GM19372 (cell line): ENCODE measurements around the gene ADARB2.

Experiments
- ATAC-seq: cut with Tn5 transposase; IDR thresholded peaks from one replicate; pipeline ENCODE4 v1.9.1; 2021; ENCODE audit warnings: mild to moderate bottlenecking, low read depth, moderate library complexity; ENCODE audit not compliant: unreplicated experiment

The ADARB2 gene

DNA sequence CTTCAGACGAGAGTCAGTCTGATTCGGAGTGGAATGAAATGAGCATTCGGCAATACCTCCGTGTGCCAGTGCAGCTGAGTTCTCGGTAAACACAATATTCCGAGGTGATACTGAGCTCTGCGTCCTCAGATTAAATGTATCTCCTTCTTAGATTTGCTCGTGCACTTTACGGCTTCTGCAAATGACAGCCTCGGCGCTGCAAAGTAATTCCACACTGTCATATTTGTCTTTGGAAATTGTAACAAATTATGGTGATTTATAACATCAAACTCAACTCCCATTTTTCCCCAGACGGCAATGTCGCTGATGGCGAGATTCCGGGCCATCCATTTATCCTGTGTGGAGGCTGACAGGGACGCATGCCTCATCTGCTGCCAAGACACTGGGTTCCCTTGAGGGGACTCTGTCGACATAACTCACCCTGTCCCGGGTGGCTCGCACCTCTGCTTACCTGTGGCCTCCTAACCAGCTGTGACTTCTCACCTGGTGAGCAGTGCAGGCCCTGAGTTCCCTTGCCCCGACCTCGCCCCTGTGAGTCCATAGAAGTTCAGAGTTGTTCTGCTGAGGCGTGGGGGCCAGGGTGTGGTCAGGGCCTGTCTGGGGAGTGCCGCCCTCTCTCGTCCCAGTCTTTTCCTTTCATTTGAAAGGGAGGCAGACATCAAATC, 201.9 kb downstream of the ADARB2 start:
- no peak for ATAC-seq

DNA sequence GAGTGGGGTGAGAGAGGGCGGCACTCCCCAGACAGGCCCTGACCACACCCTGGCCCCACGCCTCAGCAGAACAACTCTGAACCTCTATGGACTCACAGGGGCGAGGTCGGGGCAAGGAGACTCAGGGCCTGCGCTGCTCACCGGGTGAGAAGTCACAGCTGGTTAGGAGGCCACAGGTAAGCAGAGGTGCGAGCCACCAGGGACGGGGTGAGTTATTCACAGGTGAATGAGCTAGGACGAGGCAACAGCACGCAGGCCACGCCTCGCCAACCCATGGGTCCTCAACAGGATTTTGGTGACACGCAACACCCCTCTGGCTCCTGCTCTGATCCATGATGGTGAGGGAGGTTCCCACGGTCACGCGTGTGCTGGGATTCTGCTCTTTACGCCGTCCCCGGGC, 202.5 kb downstream of the ADARB2 start:
- no peak for ATAC-seq

DNA sequence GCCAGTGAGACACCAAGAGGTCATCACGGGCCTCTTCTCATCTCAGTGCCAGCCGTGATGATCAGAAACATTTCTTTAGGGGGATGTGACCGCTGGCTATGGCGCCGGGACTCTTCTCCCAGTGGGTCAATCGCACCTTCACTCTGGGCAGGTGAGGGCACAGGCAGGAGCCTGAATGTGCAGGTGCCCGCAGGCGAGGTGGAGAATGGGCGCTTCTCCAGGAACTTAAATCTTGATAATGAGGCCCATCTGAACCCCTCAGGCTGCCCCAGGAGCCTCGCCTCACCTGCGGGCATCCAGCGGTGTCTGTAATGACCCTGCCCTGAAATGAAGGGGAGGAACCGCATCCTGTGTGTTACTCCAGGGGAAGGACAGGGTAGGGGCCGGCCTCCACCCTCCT, 204.7 kb downstream of the ADARB2 start:
- ATAC-seq = no peak

DNA sequence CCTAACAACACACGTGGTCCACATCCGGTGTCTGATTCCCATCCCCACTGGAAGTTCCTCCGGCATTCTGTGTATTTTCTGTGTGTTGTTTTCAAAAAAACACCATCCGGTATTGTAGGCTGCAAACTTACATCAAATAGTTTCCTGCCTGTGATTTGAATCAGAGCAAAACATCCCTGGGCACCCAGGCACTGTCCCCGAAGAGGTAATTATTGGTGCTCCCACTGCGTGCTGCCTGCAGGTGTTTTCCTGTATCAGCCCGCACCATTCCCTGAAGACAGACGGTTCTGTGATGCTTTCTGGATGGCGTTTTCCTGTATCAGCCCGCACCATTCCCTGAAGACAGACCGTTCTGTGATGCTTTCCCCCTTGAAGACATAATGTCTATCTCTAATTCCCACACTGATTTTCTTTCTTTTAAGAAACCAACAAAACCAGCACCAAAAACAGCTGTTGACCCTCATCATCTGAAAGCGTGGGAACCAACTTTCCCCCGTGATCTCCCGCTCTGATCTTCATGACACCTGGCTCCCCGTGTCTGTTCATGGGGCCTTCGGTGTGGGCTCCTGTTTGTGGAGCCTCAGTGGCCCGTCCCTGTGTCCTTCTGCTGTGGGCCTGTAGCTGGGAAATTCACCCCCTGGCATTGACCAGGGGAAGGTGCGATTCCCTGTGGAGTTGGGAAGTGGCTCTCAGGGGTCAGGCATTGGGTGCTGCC, 205.3 kb downstream of the ADARB2 start:
- no peak for ATAC-seq

DNA sequence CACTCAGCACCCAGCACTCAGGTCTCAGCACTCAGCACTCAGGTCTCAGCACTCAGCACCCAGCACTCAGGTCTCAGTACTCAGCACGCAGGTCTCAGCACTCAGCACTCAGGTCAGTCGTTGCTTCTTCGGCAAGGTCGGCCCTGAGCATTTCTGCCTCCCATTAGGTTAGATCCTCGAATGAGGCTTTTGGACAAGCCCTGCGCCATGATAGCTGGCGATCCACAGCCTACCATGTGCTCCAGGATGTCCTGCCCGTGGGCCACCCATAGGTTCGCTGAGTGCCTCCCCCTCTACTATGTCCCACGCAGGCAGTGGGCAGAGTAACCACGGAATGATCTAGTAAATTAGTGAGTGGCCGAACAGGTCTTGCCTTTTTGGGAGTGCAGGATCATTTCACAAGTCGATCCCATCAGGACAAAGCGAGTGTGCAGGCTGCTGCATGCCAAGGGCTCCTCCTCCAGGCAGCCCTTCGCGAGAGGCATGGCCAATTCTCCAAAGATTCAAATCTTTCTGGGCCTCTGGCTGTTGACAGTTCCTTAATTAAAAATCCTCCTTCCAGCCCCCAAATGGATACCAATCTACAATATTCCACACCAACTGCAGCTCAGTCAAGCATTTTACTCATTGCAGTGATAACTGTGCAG, 206.3 kb downstream of the ADARB2 start:
- ATAC-seq = no peak

DNA sequence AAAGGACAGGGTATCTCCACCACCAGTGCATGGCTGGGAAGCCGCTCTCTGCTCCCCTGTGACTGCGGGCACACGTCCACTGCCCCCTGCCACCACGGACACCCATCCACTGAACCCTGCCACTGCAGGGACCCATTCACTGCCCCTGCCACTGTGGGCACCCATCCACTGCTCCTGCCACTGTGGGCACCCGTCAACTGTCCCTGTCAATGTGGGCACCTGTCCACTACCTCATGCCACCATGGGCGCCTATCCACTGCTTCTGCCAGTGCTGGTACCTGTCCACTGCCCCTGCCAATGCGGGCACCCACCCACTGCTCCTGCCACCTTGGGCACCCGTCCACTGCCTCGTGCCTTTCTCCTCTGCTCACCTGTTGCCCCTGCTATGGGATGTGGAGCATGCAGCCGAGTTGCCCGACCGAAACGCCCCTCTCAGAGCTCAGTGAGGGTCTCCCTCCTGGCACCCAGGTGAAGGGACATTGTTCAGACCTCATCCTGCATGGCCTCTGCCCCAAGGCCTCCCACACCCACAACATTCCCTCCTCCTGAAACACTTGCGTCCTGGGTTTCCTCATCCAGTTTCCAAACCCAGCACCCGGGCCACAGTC, 207.4 kb downstream of the ADARB2 start:
- ATAC-seq = no peak

DNA sequence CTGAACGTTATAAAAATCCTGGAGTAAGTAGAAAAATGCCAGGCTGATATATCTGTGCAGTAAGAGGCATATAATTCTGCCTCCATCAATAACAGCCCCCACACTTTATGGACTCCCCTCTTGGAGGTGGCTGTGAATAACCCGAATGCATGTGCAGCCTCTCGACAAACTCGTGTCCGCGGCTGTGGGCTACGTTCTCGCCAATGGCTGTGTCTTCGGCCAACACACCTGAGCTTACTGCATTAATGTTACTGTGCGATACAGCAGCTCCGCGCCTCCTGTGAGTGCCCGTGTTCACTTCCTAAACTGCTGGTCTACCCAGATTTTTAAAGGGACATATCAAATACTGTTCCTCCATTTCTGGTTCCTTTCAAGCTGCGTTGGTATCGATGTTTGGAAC, 209.4 kb downstream of the ADARB2 start:
- no peak for ATAC-seq

DNA sequence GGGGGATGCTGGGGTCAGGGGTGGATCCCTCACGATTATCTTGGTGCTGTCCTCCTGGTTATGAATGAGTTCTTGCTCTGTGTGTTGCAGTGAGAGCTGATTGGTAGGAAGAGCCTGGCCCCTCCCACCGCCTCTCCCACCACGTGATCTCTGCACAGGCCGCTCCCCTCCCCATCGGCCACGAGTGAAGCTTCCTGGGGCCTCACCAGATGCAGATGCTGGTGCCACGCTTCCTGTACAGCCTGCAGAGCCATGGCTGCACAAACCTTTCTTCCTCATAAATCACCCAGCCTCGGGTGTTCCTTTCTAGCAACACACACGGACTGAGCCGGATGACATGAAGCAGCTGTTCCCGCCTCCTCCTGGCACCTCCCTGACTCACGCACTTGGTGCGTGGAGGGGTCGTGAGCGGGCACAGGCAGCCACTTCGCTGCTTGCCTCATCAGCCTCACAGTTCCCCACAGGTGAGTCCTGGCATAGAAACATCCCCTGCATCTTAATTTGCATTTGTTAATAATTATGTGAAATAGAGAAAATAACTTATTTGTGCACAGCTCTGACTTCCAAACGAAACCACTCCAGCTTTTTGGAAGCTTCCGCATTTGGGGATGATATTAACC, 210.8 kb downstream of the ADARB2 start:
- no peak for ATAC-seq

DNA sequence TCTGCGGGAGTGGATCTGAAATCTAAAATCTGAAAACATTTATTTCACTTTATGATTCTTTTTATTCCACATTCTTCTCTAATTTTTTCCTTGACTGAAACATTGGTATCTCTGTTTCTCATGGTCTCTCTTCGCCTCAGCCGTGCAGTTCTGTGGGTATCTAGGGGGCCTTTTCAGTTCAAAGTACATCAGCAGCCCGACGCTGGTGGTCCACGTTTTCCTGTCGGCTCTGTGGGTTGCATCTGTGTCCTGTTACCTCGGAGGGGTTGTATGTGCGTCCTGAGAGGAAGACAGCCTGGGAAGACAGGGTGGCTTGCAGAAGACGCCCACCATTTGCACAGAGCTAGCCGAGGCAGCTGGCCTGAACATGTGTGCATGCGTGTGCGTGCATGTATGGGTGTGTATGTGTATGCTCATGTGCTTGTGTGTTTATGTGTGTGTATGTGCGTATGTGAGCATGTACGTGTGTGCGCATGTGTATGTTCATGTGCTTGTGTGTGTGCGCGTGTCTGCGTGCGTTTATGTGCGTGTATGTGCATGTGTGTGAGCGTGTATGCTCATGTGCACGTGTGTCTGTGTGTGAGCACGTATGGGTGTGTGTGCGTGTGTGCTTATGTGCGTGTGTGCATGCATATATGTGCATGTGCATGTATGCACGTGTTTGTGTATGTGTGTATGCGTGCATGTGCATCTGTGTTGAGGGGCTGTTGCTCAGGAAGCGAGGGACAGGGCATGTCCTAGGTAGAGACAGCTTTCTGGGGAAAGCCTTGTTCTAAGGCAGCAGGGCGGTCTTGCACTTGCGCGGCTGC, 211.8 kb downstream of the ADARB2 start:
- no peak for ATAC-seq

DNA sequence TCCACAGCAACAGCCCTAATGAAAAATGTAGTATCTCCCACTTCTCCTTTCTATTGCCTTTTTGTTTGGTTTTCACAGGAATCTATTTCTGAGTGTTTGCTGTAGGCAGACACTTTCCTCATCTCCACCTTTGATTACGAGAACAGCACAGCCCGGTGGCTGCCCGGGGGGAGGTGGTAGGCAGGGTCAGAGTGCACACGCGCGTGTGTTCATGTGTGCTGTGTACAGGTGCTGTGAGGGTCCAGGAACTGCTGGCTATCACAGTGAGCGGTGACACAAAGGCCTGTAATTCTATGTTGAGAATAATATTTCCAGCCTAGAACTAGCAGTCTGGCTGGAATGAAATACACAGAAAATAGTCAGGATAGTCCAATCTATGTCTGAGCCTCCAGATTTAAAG, 212.8 kb downstream of the ADARB2 start:
- ATAC-seq = no peak

DNA sequence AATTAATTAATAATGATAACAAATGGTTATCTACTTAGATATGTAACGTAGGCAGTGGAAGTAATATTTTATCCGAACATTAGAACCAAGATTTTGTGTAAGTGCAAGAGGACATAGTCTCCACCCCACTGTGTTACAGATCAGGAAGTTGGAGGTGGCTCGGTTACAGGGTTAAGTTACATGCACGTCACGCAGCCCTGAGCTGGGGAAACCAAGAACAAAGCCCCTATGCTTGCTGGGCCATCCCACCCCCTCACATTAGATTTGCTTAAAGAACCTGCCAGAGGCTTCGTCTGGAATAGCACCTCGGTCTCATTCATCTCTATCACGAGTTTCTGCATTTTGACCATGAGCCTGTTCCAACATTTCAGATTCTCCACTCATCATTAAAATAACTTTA, 214.1 kb downstream of the ADARB2 start:
- no peak for ATAC-seq

DNA sequence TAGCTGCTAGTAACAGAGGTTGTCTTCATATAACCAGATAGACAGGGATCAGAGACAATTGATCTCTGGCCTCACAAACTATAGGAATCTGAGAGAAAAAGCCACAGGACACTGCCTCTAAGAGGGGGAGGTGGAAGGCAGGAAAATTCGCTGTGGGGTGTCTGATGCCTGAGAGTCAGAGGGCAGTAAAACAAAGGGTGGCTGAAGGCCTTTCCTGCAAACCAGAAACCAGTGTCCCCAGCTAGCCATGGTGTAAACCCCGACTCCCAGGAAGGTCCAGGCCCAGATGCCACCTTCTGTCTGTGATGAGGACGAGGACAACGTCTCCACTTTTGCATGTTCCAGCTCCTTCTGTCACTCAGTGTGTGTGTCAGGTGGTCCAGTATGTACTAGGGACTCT, 215.1 kb downstream of the ADARB2 start:
- ATAC-seq = no peak

DNA sequence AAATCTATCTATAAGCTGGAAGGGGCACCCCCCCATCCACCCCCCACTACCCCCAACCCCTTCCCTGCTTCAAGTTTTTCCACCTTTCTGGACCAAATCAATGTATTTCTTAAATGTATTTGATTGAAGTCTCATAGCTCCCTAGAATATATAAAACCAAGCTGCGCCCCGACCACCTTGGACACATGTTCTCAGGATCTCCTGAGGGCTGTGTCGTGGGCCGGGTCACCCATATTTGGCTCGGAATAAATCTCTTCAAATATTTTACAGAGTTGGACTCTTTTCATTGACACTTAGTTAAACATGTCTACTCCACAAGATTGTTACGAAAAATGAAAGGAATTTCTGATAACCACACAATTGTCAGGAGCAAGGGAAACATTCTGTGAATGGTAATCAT, 215.6 kb downstream of the ADARB2 start:
- ATAC-seq = no peak

DNA sequence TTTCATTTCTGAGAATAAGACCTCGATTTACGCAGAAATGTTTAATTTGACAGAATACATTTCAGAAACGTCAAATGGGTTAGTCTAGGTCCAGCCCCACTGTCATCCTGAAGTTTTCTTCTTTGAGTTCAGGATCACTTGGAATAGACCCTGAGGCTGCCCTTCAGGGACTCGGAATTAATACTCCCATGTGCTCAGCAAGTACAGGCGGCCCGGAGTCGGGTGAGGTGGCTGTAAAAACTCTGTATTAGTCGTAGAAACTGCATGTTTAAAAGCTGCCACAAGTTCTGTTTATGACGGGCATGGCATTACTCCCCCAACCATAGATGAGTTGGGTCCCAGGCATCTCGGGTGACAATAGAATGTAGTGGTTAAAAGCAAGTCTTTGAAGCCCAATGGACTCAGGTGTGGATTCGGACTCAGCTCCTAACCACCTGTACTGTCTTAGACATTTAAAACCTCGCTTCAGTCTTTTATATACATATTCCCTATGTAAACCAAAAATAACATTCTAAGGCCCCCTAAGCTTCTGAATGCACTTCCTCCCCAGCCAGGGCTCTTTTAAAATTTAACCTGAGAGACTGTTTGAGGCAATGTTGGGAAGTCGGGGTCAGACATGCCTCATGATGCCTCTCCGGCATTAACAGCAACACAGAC, 216.3 kb downstream of the ADARB2 start:
- no peak for ATAC-seq

DNA sequence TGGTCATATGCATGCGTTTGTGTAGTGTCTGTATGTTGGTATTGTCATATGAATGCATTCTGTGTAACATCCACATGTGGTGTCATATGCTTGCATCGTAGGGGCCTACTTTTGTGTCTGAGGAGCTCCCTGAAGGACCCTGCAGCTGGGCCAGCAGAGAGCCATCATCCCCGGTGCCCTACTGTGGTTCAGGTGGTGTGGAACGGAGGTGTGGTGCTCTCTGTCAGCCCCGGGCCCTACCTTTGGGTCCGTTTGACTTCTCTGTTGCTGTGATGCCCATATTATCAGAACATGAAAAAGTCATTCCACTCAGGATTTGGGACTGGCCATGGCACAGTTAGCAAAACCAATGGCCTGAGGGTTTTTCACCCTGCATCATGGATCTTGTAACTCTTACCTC, 217.9 kb downstream of the ADARB2 start:
- ATAC-seq = no peak

DNA sequence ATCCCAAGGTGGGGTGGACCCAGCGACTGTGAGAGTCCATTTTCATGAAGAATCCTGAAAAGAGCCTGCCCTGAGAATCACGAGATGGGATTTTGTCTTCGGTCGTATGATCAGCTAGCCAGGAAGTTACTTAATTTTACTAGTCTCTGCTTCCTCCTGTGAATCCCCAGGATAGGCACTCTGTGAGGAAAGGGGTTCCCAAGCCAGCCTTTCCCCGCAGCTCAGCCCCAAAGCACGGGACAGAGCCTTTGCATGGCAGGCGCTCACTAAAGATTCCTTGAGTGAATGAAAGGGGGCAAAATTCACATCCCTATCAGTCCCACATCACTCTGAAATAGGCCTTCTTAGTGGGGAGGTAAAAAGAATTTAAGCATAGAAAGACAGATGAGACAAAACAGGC, 219.6 kb downstream of the ADARB2 start:
- ATAC-seq = no peak

DNA sequence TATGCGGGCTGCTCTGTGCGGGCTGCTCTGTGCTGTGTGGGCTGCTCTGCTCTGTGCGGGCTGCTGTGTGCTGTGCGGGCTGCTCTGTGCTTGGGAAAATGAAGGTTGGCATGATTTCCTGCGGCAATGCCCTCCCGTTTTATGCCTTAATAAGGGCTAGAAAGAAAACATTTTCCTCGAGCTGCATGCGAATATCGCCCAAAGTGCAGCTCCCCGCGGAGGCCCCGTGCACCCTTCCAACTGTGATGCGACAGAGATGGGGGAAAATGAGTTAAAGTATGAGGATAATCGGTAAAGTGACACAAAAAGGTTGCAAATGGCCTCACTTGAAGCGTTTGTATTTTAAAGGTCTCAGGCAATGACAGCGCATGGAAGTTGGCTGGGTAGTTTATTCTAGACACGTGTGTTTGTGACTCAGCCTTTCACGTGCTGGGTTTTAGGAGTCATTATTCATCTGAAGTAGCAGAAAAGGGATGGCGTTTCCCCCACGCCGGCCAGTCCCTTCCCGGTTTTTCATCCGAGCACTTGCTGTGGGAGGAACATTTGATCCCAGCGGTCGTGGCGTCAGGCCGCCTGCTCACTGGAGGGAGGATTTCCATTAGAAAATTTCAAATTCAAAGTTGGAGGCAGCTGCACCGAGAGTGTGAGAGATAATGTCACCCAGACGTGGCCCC, 220.7 kb downstream of the ADARB2 start:
- ATAC-seq = no peak

DNA sequence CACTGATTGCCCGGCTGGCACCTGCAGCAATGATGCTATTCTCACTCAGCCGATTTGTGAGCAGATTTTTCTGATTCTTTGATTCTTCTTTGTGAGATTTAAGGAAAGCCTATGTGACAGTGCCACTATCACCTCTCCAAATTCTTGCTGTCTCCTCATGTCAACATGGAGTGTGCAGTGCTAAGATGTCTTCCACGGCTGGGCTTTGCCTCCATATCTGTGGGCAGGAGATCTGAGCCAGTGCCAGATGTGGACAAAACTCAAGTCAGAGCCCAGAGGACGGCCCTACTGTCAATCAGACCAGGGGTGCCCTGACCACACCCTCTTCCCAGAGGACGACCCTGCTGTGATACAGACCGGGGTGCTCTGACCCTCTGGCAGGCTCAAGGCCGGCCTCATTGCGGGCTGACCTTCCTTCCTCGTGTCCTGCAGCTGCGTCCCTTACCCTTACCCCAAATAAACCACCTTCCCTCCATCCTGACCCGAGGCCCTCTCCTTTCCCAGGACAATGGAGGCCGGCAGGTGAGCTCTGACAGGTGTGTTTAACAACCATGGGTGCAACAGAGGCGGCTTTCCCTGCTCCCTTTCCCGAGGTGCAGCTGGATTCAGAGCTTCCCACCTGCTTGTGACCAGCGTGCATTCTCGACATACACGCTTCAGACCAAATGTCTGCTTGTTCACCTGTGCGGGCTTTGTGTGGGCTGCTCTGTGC, 221.4 kb downstream of the ADARB2 start:
- no peak for ATAC-seq
